Mucosa of gallbladder (tissue), 1 donor: ENCODE results near the gene IQGAP1. TPM values are rescaled to one million over a fixed set of nuclear protein-coding genes. Genes with fewer than 3 reads are reported as not detected.

Experiments used
- DNase-seq: peaks from one replicate; pipeline ENCODE4 v3.0.0-alpha.2; 2020; ENCODE audit warnings: low spot score
- total RNA-seq: library from RNA; stranded (reverse); gene quantifications from one replicate; pipeline ENCODE4 v1.2.1, GENCODE V29; 2021
- donor health status: DM: no; HTN: no; CAD: no.

Gene IQGAP1
- total RNA-seq, 1 donor from 2014 or later = 159 TPM

- no peak for DNase-seq
Measured at GRCh38 chr15:90365414-90366055, 22.5 kb upstream of the IQGAP1 start.

- no peak for DNase-seq
Measured at GRCh38 chr15:90367576-90367975, 20.5 kb upstream of the IQGAP1 start.

- DNase-seq = no peak
Measured at GRCh38 chr15:90375071-90375470, 13.0 kb upstream of the IQGAP1 start.

GRCh38 chr15:90376789-90377188, 11.3 kb upstream of the IQGAP1 start:
- DNase-seq = no peak

- no peak for DNase-seq
Measured at GRCh38 chr15:90379263-90379662, 8.8 kb upstream of the IQGAP1 start.

- no peak for DNase-seq
Measured at GRCh38 chr15:90381515-90381914, 6.5 kb upstream of the IQGAP1 start.

GRCh38 chr15:90382320-90382719, 5.7 kb upstream of the IQGAP1 start:
- no peak for DNase-seq

GRCh38 chr15:90386221-90386620, 1.8 kb upstream of the IQGAP1 start:
- DNase-seq = no peak

GRCh38 chr15:90388462-90389380, 679 bp downstream of the IQGAP1 start:
- DNase-seq = peak; percentile 44

- no peak for DNase-seq
Measured at GRCh38 chr15:90389513-90389912, 1.5 kb downstream of the IQGAP1 start.

GRCh38 chr15:90393040-90393439, 5.0 kb downstream of the IQGAP1 start:
- no peak for DNase-seq

GRCh38 chr15:90394074-90394473, 6.0 kb downstream of the IQGAP1 start:
- no peak for DNase-seq

- no peak for DNase-seq
Measured at GRCh38 chr15:90394748-90395442, 6.9 kb downstream of the IQGAP1 start.

- no peak for DNase-seq
Measured at GRCh38 chr15:90396321-90396720, 8.3 kb downstream of the IQGAP1 start.

GRCh38 chr15:90400005-90400758, 12.1 kb downstream of the IQGAP1 start:
- no peak for DNase-seq

- DNase-seq = peak; percentile 86
Measured at GRCh38 chr15:90400759-90401314, 12.8 kb downstream of the IQGAP1 start.

GRCh38 chr15:90401495-90401894, 13.5 kb downstream of the IQGAP1 start:
- no peak for DNase-seq

GRCh38 chr15:90402223-90402622, 14.2 kb downstream of the IQGAP1 start:
- DNase-seq = no peak

- no peak for DNase-seq
Measured at GRCh38 chr15:90402767-90403166, 14.7 kb downstream of the IQGAP1 start.

GRCh38 chr15:90405055-90405607, 17.1 kb downstream of the IQGAP1 start:
- DNase-seq = no peak

GRCh38 chr15:90407336-90407735, 19.3 kb downstream of the IQGAP1 start:
- DNase-seq = no peak
